ENCODE results near the gene ADCY5.

DNA sequence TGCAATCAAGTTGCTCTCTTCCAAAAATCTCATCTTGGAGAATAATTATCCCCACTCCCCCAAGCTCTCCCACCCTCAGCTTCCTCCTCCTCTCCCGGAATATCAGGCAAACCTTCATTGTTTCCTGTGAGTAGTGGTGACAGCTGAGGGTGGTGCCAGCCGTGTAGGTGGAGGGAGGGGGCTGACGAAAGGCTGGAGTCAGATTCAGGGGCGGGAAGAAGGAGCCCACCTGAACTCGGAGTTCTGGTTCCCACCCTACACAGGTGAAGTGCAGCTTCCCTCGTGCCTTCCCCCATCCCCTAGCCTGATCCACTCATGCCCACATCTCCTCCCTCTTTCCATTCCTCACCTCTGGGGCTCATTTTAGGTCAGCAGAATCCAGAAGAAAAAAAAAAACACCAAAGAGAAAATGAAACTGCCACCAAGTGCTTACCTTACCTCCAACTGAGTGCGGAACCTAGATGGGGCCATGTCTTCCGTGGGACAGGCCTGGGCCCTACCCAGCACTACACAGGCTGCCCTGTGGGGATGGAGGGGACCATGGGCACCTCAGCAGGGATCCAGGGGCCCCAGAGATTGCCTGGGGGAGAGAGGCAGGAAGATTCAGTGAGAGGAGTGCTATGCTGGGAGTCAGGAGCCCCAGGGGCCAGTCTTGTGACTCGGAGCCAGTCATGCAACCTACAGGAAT, 81.3 kb downstream of the ADCY5 start:
- TF ChIP-seq EZH2 (IDR thresholded peaks at IDR 0.05; ENCODE audit: low read depth) = no peak
- TF ChIP-seq, protein P1, sequence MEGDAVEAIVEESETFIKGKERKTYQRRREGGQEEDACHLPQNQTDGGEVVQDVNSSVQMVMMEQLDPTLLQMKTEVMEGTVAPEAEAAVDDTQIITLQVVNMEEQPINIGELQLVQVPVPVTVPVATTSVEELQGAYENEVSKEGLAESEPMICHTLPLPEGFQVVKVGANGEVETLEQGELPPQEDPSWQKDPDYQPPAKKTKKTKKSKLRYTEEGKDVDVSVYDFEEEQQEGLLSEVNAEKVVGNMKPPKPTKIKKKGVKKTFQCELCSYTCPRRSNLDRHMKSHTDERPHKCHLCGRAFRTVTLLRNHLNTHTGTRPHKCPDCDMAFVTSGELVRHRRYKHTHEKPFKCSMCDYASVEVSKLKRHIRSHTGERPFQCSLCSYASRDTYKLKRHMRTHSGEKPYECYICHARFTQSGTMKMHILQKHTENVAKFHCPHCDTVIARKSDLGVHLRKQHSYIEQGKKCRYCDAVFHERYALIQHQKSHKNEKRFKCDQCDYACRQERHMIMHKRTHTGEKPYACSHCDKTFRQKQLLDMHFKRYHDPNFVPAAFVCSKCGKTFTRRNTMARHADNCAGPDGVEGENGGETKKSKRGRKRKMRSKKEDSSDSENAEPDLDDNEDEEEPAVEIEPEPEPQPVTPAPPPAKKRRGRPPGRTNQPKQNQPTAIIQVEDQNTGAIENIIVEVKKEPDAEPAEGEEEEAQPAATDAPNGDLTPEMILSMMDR (conservative IDR thresholded peaks at IDR 0.05) = no peak
